Ovary (tissue), 9 donors: ENCODE results near the gene CD38. TPM values are rescaled to one million over a fixed set of nuclear protein-coding genes. Genes with fewer than 3 reads are reported as not detected.
"Not testable (repeated sequence)": the region's sequence is repeated elsewhere in the genome, so short reads cannot be mapped to it uniquely, and the experiment has no call there.

ENCODE experiments used
- DNase-seq, 5 donors: peaks; one replicate each; pipeline ENCODE4 v3.0.0-alpha.2; 2019 to 2020
- H3K27ac ChIP-seq, 2 donors: fragments of 200-600 bp; one replicate each; pipeline versions ENCODE4 v1.5.1 to v1.8.0; 2019 to 2022
- H3K27me3 ChIP-seq: fragments of 200-600 bp; one replicate; pipeline ENCODE4 v1.8.0; 2022
- H3K36me3 ChIP-seq: fragments of 200-600 bp; sonication (generic); one replicate; pipeline ENCODE4 v1.5.1; 2019
- H3K4me1 ChIP-seq: one replicate; pipeline ENCODE4 v1.8.1; 2013; ENCODE audit warnings: mild to moderate bottlenecking, moderate library complexity; ENCODE audit not compliant: insufficient read depth
- H3K4me3 ChIP-seq: fragments of 200-600 bp; sonication (generic); one replicate; pipeline ENCODE4 v1.5.1; 2017
- H3K9me3 ChIP-seq, 2 donors: fragments of 200-600 bp in 1 of 2; sonication (generic) in 1 of 2; one replicate each; pipeline versions ENCODE4 v1.5.1 to v1.8.1; 2013 to 2019; ENCODE audit warnings: mild to moderate bottlenecking in 1 of 2, moderate library complexity in 1 of 2
- EP300 ChIP-seq: sonication (generic); formaldehyde crosslinking; IDR thresholded peaks from one replicate; pipeline ENCODE4 v1.6.1; 2017; ENCODE audit warnings: antibody characterized with exemption
- POLR2A ChIP-seq: fragments of 450-650 bp; IDR thresholded peaks from one replicate; pipeline ENCODE4 v1.6.1; 2017; ENCODE audit warnings: antibody characterized with exemption, mild to moderate bottlenecking, moderate library complexity
- WGBS, 3 donors: extraction: QIAGEN DNeasy Blood & Tissue Kit in 1 of 3; methylation state at CpG; one replicate each; pipeline versions ENCODE4 v1.1.5 to v1.1.7; 2013 to 2017; 5-methylcytosine and 5-hydroxymethylcytosine counted together
- intact Hi-C, 4 donors: fragments of 100-400 bp; cut with DNase I; formaldehyde crosslinking; loops; one replicate each; pipeline versions ENCODE4 v1.11.0 to v1.15.1; 2022 to 2023
- polyA plus RNA-seq, 2 donors: library from polyadenylated mRNA; stranded (reverse); fragments of 200-250 nt in 1 of 2; fragments of 350-450 nt in 1 of 2; fragmentation: Illumina TruSeq in 1 of 2; extraction: RNeasy Lipid Tissue Mini Kit (QIAGEN cat#74804) in 1 of 2; gene quantifications; one replicate each; pipeline ENCODE4 v1.2.3, GENCODE V29; 2013 to 2014
- total RNA-seq, 7 donors: library from RNA; depleted of rRNA in 2 of 7; stranded (reverse); fragments of >200 nt in 2 of 7; fragmentation: NEBNext Ultra II Directional in 3 of 7; extraction: Animal tissue kit (Norgen Biotek cat#: 25700) in 3 of 7; gene quantifications; one replicate each; pipeline versions ENCODE4 v1.1.0 to v1.2.4, GENCODE V29; 2016 to 2023
- TF ChIP-seq, protein P1 (sequence below), 3 donors: fragments of 450-650 bp in 2 of 3; fragments of 200-600 bp in 1 of 3; IDR thresholded peaks; one replicate each; pipeline versions ENCODE4 v1.5.1 to v1.8.0; 2016 to 2022; ENCODE audit warnings: antibody characterized with exemption in 3 of 3, mild to moderate bottlenecking in 1 of 3
- donor health status: DM: no; HTN: no; CAD: no; lungs with moderate emphysema.
- donor health status: DM: no; HTN: no; CAD: no.
- donor health status: Bipolar disorder and iron deficiency.
- donor health status: DM: yes; HTN: yes; CAD: no.
- donor health status: DM: no; HTN: no; CAD: no.
- donor health status: DM: yes; HTN: yes; CAD: no.

The CD38 gene
- total and polyA plus RNA-seq, 9 donors: 0.23 to 9.5 (median 0.97) TPM

DNA sequence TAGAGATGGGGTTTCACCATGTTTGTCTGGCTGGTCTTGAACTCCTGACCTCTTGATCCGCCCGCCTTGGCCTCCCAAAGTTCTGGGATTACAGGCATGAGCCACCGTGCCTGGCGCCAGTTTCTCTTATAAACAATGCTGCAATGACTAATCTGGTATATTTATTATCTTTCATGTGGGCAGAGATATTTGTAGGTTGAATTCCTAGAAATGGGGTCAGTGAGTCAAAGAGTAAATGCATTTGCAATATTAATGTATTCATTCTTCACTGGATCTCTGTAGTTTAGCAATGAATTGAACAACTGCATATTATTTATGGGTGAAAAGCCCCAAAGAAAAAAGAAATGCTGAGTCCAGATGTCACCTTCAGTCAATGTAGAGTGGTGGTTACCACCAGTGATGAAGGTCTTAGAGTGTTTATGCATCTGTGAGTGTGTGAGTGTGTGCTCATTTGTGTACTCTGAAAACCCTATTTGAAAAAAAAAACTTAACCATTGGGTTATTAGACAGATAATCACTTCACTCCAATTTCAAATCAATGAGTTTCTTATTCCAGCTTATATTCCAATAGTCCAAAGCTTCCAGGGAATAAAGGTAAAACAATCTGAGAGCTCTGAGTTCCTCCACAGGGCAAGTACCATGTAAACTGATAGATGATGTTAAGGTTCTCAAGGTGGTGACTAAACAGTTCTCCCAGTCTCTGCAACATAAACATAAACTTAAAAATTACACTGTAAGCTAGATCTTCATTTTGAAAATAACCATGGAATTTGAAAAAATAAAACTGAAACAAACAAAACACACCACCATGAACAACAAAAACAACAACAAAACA lies 22.6 kb upstream of the CD38 start:
- Histone ChIP-seq H3K4me3 (no peak overlapping the region), H3K27me3 (no peaks in the 10 kb centered on the region), H3K9me3 (no peaks in the 10 kb centered on the region), H3K27ac (no peak overlapping the region), H3K4me1 (no peaks in the 10 kb centered on the region), H3K36me3 (no peaks in the 10 kb centered on the region)
- TF ChIP-seq EP300 (no peak), POLR2A (no peak)
- TF ChIP-seq, protein P1, sequence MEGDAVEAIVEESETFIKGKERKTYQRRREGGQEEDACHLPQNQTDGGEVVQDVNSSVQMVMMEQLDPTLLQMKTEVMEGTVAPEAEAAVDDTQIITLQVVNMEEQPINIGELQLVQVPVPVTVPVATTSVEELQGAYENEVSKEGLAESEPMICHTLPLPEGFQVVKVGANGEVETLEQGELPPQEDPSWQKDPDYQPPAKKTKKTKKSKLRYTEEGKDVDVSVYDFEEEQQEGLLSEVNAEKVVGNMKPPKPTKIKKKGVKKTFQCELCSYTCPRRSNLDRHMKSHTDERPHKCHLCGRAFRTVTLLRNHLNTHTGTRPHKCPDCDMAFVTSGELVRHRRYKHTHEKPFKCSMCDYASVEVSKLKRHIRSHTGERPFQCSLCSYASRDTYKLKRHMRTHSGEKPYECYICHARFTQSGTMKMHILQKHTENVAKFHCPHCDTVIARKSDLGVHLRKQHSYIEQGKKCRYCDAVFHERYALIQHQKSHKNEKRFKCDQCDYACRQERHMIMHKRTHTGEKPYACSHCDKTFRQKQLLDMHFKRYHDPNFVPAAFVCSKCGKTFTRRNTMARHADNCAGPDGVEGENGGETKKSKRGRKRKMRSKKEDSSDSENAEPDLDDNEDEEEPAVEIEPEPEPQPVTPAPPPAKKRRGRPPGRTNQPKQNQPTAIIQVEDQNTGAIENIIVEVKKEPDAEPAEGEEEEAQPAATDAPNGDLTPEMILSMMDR (IDR thresholded peaks at IDR 0.05): no peak
- WGBS, 3 donors: 78 to 88% (median 79%) methylated on average over 4 of the region's 4 CpGs
- no peak for DNase-seq
- intact Hi-C loops: no loop called here

DNA sequence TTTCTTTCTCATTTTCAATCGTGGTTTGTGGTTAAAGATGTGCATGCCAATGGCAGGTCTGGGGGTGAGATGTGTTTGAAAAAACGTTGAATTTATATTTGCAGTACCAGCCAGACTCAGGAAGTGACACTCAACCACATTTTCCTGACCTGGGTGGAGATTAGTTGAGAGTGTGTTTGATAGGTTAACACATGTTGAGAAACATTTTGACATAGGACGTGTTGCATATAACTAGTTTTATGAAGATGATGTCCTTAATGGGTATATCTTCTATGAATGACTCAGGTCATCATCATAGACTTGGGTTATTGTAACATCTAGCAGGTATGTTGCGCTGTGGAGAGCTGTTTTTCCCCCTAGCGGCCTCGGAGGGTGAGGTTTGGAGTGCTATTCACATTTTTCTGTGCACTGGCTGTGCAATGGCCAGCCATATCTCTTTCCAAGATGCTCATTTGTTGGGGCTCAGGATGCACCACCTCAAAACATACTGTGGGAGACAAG lies 21.7 kb upstream of the CD38 start:
- no peak for DNase-seq
- Histone ChIP-seq H3K36me3 (no peaks in the 10 kb centered on the region), H3K27me3 (no peaks in the 10 kb centered on the region), H3K27ac (no peak overlapping the region), H3K4me1 (no peaks in the 10 kb centered on the region), H3K9me3 (no peaks in the 10 kb centered on the region), H3K4me3 (no peak overlapping the region)
- intact Hi-C loops: no loop called here
- no peak for TF ChIP-seq POLR2A
- TF ChIP-seq EP300: no peak
- TF ChIP-seq, protein P1 (IDR thresholded peaks at IDR 0.05): no peak
- 73 to 79% (median 77%) methylated on average over 6 of the region's 6 CpGs for WGBS, 3 donors

DNA sequence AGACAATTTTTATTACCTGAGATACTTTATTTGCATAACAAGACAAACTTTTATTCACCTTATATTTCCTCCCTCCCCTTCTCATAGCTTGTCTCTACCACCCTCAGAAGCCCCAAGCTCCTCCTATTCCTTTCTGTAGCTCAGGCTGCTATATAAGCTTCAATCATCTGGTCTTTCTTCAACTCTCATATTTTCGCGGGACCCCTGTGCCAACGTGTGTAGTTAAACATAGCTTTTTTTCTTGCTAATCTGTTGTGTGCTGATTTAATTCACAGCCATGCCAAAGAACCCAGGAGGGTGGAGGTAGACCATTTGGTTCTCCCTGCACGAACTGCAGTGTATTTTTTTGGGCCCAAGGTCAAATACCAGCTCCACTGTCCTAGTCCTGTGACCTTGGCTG lies 21.1 kb upstream of the CD38 start:
- no peak overlapping the region for H3K4me3 ChIP-seq
- no peaks in the 10 kb centered on the region for H3K4me1 ChIP-seq
- no peaks in the 10 kb centered on the region for H3K9me3 ChIP-seq
- TF ChIP-seq EP300 (no peak), POLR2A (no peak)
- TF ChIP-seq, protein P1 (IDR thresholded peaks at IDR 0.05): no peak
- WGBS, 3 donors: 21 to 49% (median 39%) methylated on average over 4 of the region's 4 CpGs
- intact Hi-C loops: no loop called here
- no peaks in the 10 kb centered on the region for H3K36me3 ChIP-seq
- H3K27ac ChIP-seq: no peak overlapping the region
- H3K27me3 ChIP-seq: no peaks in the 10 kb centered on the region
- no peak for DNase-seq

DNA sequence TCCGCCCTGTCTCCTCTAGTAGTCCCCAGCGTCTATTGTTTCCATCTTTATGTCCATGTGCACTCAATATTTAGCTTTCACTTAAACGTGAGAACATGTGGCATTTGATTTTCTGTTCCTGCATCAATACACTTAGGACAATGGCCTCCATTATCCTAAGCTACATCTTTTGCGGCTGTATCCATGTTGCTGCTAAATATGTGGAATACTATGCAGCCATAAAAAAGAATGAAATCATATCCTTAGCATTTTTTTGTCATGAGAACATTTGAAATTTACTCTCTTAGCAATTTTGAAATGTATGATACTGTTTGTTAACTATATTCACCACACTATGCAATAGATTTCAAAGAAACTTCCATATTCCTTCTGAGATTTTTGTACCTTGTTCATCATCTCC lies 19.8 kb upstream of the CD38 start:
- no peaks in the 10 kb centered on the region for H3K4me1 ChIP-seq
- H3K27ac ChIP-seq: no peak overlapping the region
- H3K27me3 ChIP-seq: no peaks in the 10 kb centered on the region
- no peaks in the 10 kb centered on the region for H3K36me3 ChIP-seq
- TF ChIP-seq EP300: no peak
- TF ChIP-seq POLR2A: no peak
- TF ChIP-seq, protein P1 (IDR thresholded peaks at IDR 0.05): no peak
- 91 to 95% (median 92%) methylated on average over 4 of the region's 4 CpGs for WGBS, 3 donors
- H3K4me3 ChIP-seq: no peak overlapping the region
- no peaks in the 10 kb centered on the region for H3K9me3 ChIP-seq
- DNase-seq: no peak
- intact Hi-C loops: no loop called here

DNA sequence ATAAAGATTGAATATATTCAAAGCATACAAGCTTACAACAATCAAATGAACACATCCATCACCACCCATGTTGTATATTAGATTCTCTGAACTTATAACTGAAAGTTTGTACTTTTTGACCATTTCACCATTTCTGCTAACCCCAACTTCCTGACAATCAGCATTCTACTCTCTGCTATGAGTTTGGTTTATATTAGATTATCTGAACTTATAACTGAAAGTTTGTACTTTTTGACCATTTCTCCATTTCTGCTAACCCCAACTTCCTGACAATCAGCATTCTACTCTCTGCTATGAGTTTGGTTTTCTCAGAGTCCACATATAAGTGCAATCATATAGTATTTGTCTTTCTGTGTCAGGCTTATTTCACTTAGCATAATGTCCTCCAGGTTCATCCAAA lies 15.7 kb upstream of the CD38 start:
- H3K4me3 ChIP-seq, H3K27ac ChIP-seq, intact Hi-C loops, H3K27me3 ChIP-seq, DNase-seq, H3K36me3 ChIP-seq, H3K9me3 ChIP-seq, H3K4me1 ChIP-seq: not testable (repeated sequence)
